Measurements from ENCODE around the gene HPS4.

GRCh38 chr22:26484360-26484706 lies 750 bp upstream of the HPS4 start:
- TF ChIP-seq CTCF (conservative IDR thresholded peaks at IDR 0.05 in 1 of 2, IDR thresholded peaks at IDR 0.05 in 1 of 2; ENCODE audit: low read depth in 1 of 2, low read length in 2 of 2) (no peak), EZH2 (IDR thresholded peaks at IDR 0.05; ENCODE audit: low read length, missing control alignments) (no peak)
